GM19438 (cell line): ENCODE measurements around the gene TMEM120A.
A peak's percentile ranks its signal among the peaks of the same experiment; 100 is the strongest.
"Not testable (repeated sequence)": the region's sequence is repeated elsewhere in the genome, so short reads cannot be mapped to it uniquely, and the experiment has no call there.

Experiments
- ATAC-seq: cut with Tn5 transposase; IDR thresholded peaks from one replicate; pipeline ENCODE4 v1.9.1; 2021; ENCODE audit warnings: low read depth; ENCODE audit not compliant: unreplicated experiment

TMEM120A gene

DNA sequence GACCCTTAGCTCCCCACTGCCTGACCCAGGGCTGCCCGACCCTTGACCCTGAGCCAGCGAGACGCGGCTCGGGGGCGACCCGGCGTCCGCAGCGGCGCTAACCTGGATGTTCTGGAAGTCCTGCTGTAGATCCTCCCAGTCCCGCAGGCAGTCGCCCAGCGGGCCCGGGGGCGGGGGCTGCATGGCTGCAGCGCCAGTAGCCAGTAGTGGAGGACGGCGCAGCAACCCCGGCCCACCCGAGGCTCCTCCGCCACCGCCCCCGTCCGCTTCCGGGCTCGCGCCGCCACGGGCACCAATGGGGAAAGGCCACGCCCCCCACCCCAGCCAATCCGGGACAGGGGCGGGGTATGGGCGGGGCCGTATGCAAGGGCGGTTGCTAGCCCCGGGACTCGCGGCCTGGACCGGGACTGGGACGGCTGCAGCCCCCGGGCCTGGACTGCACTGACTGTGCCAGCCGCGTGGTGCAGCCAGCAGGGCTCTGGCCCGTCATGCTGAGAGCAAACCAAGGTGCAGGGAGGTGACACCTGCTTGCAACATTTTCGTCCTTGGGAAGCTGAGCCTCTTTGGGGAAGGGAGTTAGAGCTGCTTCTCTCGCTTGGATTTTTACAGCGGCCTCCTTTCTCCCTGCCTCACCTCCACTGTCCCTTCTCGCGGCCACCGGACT, at the start of gene TMEM120A:
Gene TMEM120A (minus strand): TSS at position 208 of the 664 bp plus-strand sequence. CDS start 25 bp downstream, at position 183.
- ATAC-seq, result peak; percentile 94

DNA sequence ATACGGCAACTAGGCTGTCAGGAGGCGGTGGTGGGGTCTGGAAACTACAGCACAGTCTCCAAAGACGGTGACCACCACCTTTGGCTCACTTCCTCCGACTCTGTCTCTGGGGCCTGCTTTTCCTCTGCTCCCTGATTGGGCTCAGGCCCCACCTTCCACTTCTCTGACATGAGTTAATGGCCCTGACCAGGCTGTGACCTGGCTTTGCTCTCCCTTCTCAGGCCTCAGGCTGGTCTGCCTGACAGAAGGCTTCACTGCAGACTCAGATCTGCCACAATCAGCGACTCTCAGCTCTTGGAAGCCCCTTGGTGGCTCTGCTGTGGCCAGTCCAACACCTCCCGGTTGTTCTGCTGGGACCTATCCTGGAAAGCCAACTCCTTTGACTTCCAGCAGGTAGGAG, 45.7 kb upstream of the TMEM120A start:
- ATAC-seq, result no peak

DNA sequence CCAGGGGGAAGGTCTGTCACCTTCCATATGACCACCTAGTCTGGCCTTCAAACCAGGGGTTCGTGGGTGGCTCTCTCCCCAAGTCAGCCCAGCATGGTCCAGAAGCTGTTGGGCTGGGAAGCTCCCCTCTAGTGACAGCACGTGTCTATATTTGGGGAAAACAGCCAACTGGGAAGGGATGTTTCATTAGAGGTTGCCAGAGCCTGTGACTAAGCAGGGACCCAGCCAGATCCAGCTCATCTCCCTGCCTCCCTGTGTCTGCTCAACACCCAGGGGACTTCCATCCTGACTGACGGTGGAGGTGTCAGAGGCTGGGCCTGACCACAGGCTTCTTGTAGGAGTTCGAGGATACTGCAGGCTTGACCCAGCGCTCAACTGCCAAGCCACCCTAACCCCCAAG, 42.9 kb upstream of the TMEM120A start:
- ATAC-seq, result no peak

DNA sequence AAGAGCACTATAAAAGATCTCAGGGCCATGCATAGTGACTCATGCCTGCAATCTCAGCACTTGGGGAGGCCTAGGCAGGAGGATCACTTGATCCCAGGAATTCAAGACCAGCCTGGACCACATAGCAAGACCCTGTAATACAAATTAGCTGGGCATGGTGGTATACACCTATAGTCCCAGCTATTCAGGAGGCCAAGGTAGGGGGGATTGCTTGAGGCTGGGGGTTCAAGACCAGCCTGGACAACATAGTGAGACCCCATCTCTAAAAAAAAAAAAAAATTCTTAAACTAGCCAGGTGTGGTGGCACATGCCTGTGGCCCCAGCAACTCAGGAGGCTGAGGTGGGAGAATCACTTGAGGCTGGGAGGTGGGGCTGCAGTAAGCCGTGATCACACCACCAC, 37.6 kb upstream of the TMEM120A start:
- ATAC-seq, result no peak

- ATAC-seq, result not testable (repeated sequence)
Observed at GRCh38 chr7:76029682-76030081, 35.3 kb upstream of the TMEM120A start.

DNA sequence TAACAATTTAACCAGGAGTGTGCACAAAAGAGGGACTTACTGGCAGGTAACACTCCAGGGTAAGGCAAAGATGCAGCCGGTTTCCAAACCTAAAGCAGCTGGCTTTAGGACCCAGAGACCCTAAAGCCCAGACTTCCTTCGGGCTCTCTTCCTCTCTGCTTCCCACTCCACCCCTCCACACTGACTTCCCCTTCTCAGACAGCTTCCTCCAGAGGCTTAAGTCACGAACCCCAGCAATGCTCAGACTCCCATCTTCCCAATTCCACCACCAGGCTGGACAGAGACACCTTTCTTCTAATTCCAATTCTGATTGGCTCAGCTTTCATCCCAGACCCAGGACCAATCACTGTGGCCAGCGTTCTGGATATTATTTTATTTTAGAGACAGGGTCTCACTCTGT, 28.6 kb upstream of the TMEM120A start:
- ATAC-seq, result no peak

DNA sequence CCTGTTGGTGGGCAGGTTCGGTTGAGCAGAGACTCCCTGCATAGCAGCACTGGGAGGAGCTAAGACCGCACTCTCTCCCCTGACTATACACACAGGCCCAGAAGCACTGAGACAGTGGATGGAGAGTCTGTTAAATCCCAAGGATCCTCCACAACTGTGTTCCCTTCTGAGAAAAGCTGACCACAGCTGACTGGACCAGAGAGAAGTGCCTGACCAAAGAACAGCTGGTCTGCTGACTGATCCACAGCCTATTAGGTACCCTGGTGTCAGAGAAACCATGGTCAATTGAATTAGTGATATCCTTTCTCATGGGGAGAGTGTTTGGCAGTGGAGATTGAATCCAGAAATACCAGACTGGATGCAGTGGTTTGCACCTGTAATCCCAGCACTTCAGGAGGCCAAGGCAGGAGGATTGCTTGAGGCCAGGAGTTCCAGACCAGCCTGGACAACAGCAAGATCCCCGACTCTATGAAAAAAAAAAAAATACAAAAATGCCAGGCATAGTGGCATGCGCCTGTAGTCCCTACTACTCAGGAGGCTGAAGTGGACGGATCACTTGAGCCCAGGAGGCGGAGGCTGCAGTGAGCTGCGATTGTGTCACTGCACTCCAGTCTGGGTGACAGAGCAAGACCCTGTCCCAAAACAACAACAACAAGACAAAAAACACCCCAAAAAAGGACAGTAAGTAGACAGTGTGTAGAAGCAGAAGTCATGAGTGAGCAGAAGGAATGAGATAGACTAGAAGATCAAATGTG, 27.8 kb upstream of the TMEM120A start:
- no peak for ATAC-seq

GRCh38 chr7:76020031-76020714, 25.8 kb upstream of the TMEM120A start:
- no peak for ATAC-seq

GRCh38 chr7:76018520-76018919, 24.1 kb upstream of the TMEM120A start:
- not testable (repeated sequence) for ATAC-seq

DNA sequence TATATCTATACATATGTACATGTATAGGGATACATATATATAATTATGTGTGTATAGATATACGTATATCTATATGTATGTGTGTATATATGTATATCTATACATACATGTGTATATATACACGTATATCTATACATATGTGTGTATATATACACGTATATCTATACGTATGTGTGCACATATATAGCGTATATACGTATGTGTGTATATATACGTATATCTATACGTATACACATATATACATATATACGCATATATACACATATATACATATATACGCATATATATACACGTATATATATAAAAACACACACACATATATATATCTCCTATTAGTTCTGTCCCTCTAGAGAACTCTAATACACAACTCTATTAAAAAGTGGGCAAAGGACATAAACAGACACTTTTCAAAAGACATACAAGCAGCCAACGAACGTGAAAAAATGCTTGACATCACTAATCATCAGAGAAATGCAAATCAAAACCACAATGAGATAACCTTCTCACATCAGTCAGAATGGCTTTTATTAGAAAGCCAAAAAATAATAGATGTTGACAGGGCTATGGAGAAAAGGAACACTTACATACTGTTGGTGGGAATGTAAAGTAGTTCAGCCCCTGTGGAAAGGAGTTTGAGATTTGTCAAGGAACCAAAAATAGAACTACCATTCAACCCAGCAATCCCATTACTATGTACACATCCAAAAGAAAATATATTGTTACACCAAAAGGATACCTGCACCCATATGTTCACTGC, 22.0 kb upstream of the TMEM120A start:
- ATAC-seq, result no peak

DNA sequence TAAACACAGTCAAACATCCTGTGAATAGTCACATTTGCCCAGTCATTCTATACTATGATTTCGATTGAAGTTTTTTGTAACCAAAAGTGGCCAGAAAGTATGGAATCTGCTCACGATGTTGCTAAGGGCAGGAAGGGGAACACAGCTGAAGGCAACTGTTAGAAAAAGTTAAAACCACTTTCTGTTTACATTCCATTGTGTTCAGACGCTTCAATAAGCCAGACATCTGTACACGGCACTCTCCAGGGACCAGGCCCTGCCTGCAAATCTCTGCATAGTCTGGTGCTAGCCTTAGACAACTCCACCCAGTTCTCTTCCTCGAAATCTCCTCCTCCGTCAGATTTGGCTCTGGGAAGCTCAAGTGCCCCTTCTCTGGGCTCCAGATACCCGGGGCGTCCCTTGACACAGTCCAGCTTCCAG, 17.1 kb upstream of the TMEM120A start:
- ATAC-seq, result no peak

DNA sequence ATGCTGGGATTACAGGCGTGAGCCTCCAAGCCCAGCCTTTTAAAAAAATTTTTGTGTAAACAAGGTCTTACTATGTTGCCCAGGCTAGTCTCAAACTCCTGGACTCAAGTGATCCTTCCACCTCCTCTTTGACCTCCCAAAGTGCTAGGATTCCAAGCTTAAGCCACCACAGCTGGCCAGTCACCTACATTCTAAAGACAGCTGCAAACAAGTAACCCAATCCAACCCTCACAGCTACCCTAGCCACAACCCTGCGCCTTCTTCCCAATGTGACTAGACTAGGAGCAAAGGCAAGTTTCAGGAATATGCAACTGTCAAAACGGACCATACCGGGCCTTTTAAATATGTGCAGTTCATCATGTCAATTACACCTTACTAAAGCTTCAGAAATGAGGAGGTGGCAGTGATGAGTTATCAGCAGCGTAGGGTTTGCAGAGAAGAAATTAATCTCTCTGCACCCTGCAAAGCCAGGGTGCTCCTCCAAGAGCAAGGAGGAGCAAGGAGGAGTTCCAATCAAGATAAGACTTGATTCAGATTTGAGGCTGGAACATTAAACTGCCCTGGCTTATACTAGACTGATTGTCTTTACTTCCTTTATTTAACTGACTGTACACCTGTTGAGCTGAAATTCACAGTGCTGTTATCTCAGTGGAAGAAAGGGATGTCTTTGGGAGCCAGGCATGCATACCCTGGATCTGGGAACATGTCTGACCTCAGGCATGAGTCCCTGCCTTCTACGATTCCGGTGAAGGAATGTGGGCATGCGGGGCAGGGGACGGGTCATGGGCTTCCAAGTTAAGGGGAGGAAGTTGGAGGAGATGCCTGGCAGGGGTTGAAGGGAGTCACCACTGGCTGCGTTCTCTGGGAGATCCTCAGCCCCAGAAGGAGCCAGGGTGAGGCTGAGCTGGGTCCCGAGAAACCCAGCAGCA, 15.5 kb upstream of the TMEM120A start:
- no peak for ATAC-seq

DNA sequence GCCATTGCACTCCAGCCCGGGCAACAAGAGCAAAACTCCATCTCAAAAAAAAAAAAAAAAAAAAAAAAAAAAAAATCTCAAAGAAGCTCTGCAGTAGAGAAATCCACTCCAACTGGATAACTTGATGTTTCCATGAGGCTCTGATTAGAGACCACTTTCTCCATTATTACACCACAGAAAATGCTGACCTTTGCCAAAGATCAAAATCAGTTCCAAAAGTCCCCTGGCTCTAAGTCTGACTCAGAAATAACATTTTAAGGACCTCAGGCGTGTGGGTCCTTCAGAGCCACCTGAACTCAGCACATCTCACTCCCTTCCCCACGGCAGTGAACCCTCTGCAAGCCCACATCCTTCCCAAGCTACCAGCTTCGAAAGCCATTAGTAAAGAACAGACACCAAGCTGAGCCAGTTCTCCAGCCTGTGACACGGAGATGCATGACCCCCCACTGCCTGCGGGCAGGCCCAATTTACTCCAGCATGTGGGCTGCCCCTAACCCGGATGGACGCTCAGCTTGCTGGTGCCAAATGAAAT, 13.8 kb upstream of the TMEM120A start:
- ATAC-seq, result no peak

GRCh38 chr7:76005004-76005403, 10.6 kb upstream of the TMEM120A start:
- ATAC-seq, result not testable (repeated sequence)

DNA sequence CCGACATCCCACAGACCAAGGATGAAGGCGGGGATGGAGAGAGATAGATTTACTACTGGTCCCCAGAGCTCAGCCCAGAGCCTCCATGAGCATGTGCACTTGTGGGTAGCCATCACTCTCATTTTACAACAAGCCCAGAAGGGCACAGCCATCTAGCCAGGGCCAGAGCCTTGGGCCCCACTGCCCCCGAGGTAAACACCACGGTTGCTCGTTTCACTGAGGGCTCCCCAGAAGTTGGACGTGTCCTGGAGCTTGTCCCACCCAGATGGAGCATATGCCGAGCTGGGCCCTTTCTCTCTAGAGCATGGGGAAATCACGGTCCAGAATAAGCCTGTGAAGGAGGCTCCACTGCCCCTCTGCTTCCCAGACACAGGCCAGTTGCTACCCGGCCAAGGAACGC, 9.0 kb upstream of the TMEM120A start:
- no peak for ATAC-seq

- no peak for ATAC-seq
Observed at GRCh38 chr7:76002822-76003221, 8.4 kb upstream of the TMEM120A start.

DNA sequence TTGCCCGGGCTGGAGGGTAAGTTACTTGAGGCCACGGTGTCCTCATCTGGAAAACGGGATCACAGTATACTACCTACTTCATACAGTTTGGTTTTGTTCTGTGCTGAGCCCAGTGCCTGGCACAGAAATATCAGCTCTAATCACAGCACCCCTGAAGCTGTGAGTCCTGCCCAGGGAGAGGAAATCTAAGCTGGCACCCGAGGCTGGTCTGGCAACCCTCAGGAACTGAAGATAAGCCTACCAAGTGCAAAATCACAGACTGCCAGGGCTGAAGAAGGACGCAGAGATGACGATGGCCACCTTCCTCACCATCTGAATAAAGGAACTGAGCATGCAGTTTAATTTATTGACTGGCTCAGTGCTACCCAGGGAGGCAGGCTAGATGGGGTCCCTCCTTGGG, 7.7 kb upstream of the TMEM120A start:
- ATAC-seq, result no peak

- no peak for ATAC-seq
Observed at GRCh38 chr7:76000566-76000965, 6.2 kb upstream of the TMEM120A start.

DNA sequence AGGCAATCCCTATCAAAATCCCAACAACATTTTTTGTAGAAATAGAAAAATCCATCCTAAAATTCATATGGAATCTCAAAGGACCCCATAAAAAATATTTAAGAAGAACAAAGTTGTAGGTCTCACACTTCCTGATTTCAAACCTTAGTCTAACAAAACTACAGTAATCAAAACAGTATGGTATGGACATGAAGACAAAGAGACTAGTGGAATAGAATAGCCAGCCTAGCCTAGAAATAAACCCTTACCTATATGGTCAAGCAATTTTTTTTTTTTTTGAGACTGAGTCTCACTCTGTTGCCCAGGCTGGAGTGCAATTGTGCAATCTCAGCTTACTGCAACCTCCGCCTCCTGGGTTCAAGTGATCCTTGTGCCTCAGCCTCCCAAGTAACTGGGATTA, 3.6 kb upstream of the TMEM120A start:
- ATAC-seq, result no peak

DNA sequence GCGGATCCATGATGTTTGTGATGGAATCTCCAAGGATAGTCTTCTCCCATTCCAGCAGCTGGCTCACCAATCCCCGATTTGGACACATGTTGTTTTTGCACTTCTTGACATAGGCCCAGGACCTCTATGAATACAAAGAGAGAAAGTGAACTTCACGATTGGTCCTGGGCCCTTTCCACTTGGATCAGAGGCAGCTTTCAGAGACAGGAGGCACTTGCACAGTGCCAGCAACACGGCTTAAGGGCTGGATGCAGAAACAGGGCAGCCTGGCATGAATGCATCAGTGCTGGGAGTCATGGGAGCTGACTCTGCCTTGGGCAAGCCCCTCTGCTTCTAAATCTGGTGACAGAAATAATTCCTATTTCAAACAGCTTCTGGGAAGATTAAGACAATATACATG, 2.1 kb upstream of the TMEM120A start:
- ATAC-seq, result no peak
